K562 (cell line): ENCODE results near the gene YOD1. TPM values are rescaled to one million over a fixed set of nuclear protein-coding genes. Genes with fewer than 3 reads are reported as not detected.

Experiments used
- ATAC-seq: fragments of 200-7000 bp; cut with Tn5 transposase; 3 replicates; pipeline ENCODE4 v1.9.1; 2020; ENCODE audit warnings: moderate library complexity
- BruUV-seq: library from RNA; stranded (reverse); fragments of 400-500 nt; replicated peaks from 2 replicates; lab custom pipeline; 2021; lab: Mats Ljungman, UMichigan
- CTCF ChIA-PET: fragments of 300-600 bp; formaldehyde crosslinking; extraction: SDS; loops from one replicate; lab custom pipeline; 2021; ENCODE audit warnings: low intra/inter-chr PET ratio; lab: Yijun Ruan, JAX
- POLR2A ChIA-PET: fragments of 300-600, 350-650 bp; sonication (Branson Sonifier 250); formaldehyde crosslinking; extraction: SDS; loops from one replicate; lab custom pipeline; 2021; ENCODE audit warnings: antibody characterized with exemption, inconsistent platforms; lab: Yijun Ruan, JAX
- DNase-seq, 4 experiments: peaks; one replicate each; pipeline versions ENCODE4 v3.0.0 to v3.0.0-alpha.2; 2011 to 2018; ENCODE audit warnings: low spot score in 3 of 4, mixed read lengths in 3 of 4; ENCODE audit errors: extremely low read depth in 1 of 4
- FAIRE-seq: peaks from 2 replicates; lab custom pipeline; 2011; peaks lifted over from hg19 to GRCh38; lab: Jason Lieb, UNC
- H2AFZ ChIP-seq: 2 replicates; pipeline ENCODE4 v1.6.0; 2011; ENCODE audit warnings: low read depth, low read length, control low read depth, inconsistent platforms
- H3K27ac ChIP-seq: fragments of 200-600 bp; 3 replicates; pipeline ENCODE4 v1.8.0; 2011; ENCODE audit warnings: low read depth, mild to moderate bottlenecking, control low read depth, inconsistent platforms, low read length, moderate library complexity, mixed read lengths; ENCODE audit errors: extremely low read depth
- H3K27me3 ChIP-seq, 2 experiments: fragments of 300-600 bp in 1 of 2; 2 replicates in 1 of 2; 3 replicates in 1 of 2; pipeline versions ENCODE4 v1.6.0 to v1.8.0; 2011; ENCODE audit warnings: inconsistent platforms in 2 of 2, low read length in 2 of 2, mild to moderate bottlenecking in 1 of 2, mixed read lengths in 1 of 2, moderate library complexity in 1 of 2; ENCODE audit not compliant: control insufficient read depth in 2 of 2, insufficient read depth in 2 of 2
- H3K36me3 ChIP-seq: fragments of 300-600 bp; 3 replicates; pipeline ENCODE4 v1.8.0; 2011; ENCODE audit warnings: mild to moderate bottlenecking, low read length, inconsistent platforms; ENCODE audit not compliant: control insufficient read depth, insufficient read depth
- H3K4me1 ChIP-seq, 2 experiments: fragments of 200-600 bp in 1 of 2; replicated peaks in 1 of 2; 2 replicates in 1 of 2; 3 replicates in 1 of 2; pipeline versions ENCODE4 v1.5.1 to v1.8.0; 2011; ENCODE audit warnings: inconsistent platforms in 2 of 2, low read length in 2 of 2, mild to moderate bottlenecking in 1 of 2, mixed read lengths in 1 of 2, moderate library complexity in 1 of 2; ENCODE audit not compliant: control insufficient read depth in 2 of 2, insufficient read depth in 2 of 2
- H3K4me2 ChIP-seq: 2 replicates; pipeline ENCODE4 v1.6.1; 2011; ENCODE audit warnings: low read length, control low read depth, inconsistent platforms, mixed read lengths; ENCODE audit not compliant: insufficient read depth
- H3K4me3 ChIP-seq: fragments of 200-600 bp; sonication (generic), shearing (Covaris generic); 2 replicates; pipeline ENCODE4 v1.5.1; 2016; ENCODE audit warnings: control low read depth, inconsistent platforms
- H3K79me2 ChIP-seq: fragments of 200-600 bp; 3 replicates; pipeline ENCODE4 v1.8.0; 2011; ENCODE audit warnings: low read length, inconsistent platforms; ENCODE audit not compliant: control insufficient read depth, insufficient read depth
- H3K9ac ChIP-seq, 2 experiments: 2 replicates each; pipeline versions ENCODE4 v1.6.0 to v1.6.1; 2011; ENCODE audit warnings: low read depth in 2 of 2, low read length in 2 of 2, control low read depth in 1 of 2, inconsistent platforms in 1 of 2, mild to moderate bottlenecking in 1 of 2, mixed read lengths in 1 of 2; ENCODE audit not compliant: insufficient read depth in 1 of 2
- H3K9me1 ChIP-seq: one replicate; pipeline ENCODE4 v1.6.0; 2011; ENCODE audit warnings: inconsistent platforms, mild to moderate bottlenecking, low read length, moderate library complexity; ENCODE audit not compliant: control insufficient read depth, insufficient read depth
- H3K9me3 ChIP-seq: replicated peaks from 2 replicates; pipeline ENCODE4 v1.5.1; 2011; ENCODE audit warnings: low read depth, low read length, inconsistent platforms; ENCODE audit not compliant: control insufficient read depth, insufficient read depth
- H4K20me1 ChIP-seq: replicated peaks from 2 replicates; pipeline ENCODE4 v1.6.1; 2011; ENCODE audit warnings: low read length, inconsistent platforms, mixed read lengths; ENCODE audit not compliant: control insufficient read depth, insufficient read depth
- C11orf30 ChIP-seq: fragments of 450-650 bp; IDR thresholded peaks from 2 replicates; pipeline ENCODE4 v1.6.1; 2016; ENCODE audit warnings: low read depth, mild to moderate bottlenecking
- HLTF ChIP-seq: fragments of 450-650 bp; IDR thresholded peaks from 2 replicates; pipeline ENCODE4 v1.6.1; 2016
- MAFF ChIP-seq: IDR thresholded peaks from 2 replicates; pipeline ENCODE4 v1.6.1; 2012; ENCODE audit warnings: low read length, improper control_type of control experiment
- MAFG ChIP-seq: fragments of 450-650 bp; conservative IDR thresholded peaks from 2 replicates; pipeline ENCODE4 v1.6.1; 2016; ENCODE audit warnings: missing genetic modification characterization, missing compliant biosample characterization
- MAFK ChIP-seq: IDR thresholded peaks from 2 replicates; pipeline ENCODE4 v1.6.1; 2011; ENCODE audit warnings: low read length, improper control_type of control experiment
- NR1H2 ChIP-seq: sonication (generic); formaldehyde crosslinking; IDR thresholded peaks from 2 replicates; pipeline ENCODE4 v1.4.0; 2020; ENCODE audit warnings: mild to moderate bottlenecking, missing genetic modification reagents
- SMARCC2 ChIP-seq: fragments of 450-650 bp; IDR thresholded peaks from 2 replicates; pipeline ENCODE4 v1.6.1; 2017; ENCODE audit warnings: antibody characterized with exemption, moderate library complexity, mild to moderate bottlenecking, low read depth
- ZNF316 ChIP-seq: fragments of 450-650 bp; IDR thresholded peaks from 2 replicates; pipeline ENCODE4 v1.6.1; 2016
- WGBS: fragments of 100-300 bp; shearing (Covaris generic); methylation state at CpG from one replicate; pipeline ENCODE4 v1.1.6; 2016; ENCODE audit warnings: low coverage, mixed read lengths; ENCODE audit not compliant: insufficient coverage; ENCODE audit errors: missing lambda C conversion rate; 5-methylcytosine and 5-hydroxymethylcytosine counted together
- in situ Hi-C: fragments of 300-500 bp; cut with MboI; formaldehyde crosslinking; loops from 4 replicates; pipeline ENCODE4 v1.15.0; 2018; ENCODE audit warnings: inconsistent platforms, mixed read lengths
- intact Hi-C: fragments of 100-400 bp; cut with micrococcal nuclease; formaldehyde crosslinking; loops from 2 replicates; pipeline ENCODE4 v1.14.2; 2022
- polyA plus RNA-seq, 8 experiments: library from polyadenylated mRNA; depleted of rRNA in 4 of 8; stranded (reverse) in 5 of 8; unstranded in 3 of 8; fragments of >200 nt; fragmentation: Nextera tagmentation in 2 of 8; fragmentation: Illumina TruSeq in 1 of 8; extraction: Ambion mirVana in 2 of 8; extraction: Trizol in 1 of 8; gene quantifications; 2 replicates each; pipeline versions ENCODE4 v1.2.1 to v1.2.3, GENCODE V29; 2011 to 2014; ENCODE audit warnings: inconsistent platforms in 1 of 8, missing spikeins in 1 of 8
- total RNA-seq, 7 experiments: library from RNA; depleted of rRNA in 6 of 7; stranded (reverse); fragments of >200 nt in 6 of 7; fragmentation: Illumina TruSeq in 2 of 7; extraction: Trizol in 2 of 7; gene quantifications; 2 replicates each; pipeline versions ENCODE4 v1.2.1 to v1.2.3, GENCODE V29; 2011 to 2021; ENCODE audit warnings: low replicate concordance in 1 of 7
- TF ChIP-seq, protein P1 (sequence below): sonication (generic); formaldehyde crosslinking; IDR thresholded peaks from 2 replicates; pipeline ENCODE4 v1.8.1; 2023; ENCODE audit warnings: mild to moderate bottlenecking, missing genetic modification reagents, moderate library complexity

YOD1 gene
- total and polyA plus RNA-seq, 9 of the 15 experiments (the other 6 are each of a cell fraction or from before 2014, with no cell fraction given): 18.2 to 78.1 (median 46.9) TPM

DNA sequence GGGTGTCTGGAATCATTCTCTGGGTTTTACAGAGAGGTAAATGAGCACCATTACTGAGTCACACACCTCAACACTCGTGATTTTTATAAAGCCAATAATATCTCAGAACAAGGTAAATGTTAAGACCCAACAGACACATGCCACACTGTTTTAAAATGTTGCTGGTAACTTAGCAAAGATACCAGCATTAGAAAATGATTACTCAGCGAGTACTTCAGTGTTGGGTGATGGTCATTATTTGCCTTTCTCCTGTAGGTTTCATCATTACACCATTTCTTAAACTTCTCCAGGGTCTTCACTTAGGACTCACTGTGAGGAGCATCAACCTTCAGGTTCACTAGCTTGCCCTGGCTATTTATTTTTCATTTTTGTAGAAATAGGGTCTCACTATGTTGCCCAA lies 30.8 kb upstream of the YOD1 start:
- Histone ChIP-seq H3K27ac (no peak overlapping the region), H2AFZ (no peak overlapping the region), H3K4me2 (no peak overlapping the region), H3K4me3 (no peak overlapping the region), H4K20me1 (no peaks in the 10 kb centered on the region), H3K4me1 (peaks cover 0 to 21% of the 10 kb centered on the region in 2 experiments; a peak in 4 of 5 replicates), H3K79me2 (no peaks in the 10 kb centered on the region), H3K9me1 (no peaks in the 10 kb centered on the region), H3K9me3 (no peaks in the 10 kb centered on the region), H3K27me3 (no peaks in the 10 kb centered on the region), H3K36me3 (no peaks in the 10 kb centered on the region; the same call in 2 of the 3 replicates), H3K9ac (no peak overlapping the region)
- no TSS peak for BruUV-seq
- FAIRE-seq (no peak), ATAC-seq (no peak), DNase-seq (no peak)
- 35% methylated on average over 2 of the region's 2 CpGs for WGBS
- intact Hi-C loops: loop anchor here (5.0 kb wide), 1 partner anchor 240 kb away; the partner anchor contains the start of gene CD55
- ChIA-PET POLR2A (no interaction called here), CTCF (no interaction called here)
- TF ChIP-seq ZNF316 (peak; percentile 88), C11orf30 (peak; percentile 82), MAFG (peak; percentile 67), MAFF (peak; percentile 59), HLTF (no peak), SMARCC2 (no peak), MAFK (peak; percentile 44; the same call in 1 of the 2 replicates)
- in situ Hi-C loops: no loop called here

DNA sequence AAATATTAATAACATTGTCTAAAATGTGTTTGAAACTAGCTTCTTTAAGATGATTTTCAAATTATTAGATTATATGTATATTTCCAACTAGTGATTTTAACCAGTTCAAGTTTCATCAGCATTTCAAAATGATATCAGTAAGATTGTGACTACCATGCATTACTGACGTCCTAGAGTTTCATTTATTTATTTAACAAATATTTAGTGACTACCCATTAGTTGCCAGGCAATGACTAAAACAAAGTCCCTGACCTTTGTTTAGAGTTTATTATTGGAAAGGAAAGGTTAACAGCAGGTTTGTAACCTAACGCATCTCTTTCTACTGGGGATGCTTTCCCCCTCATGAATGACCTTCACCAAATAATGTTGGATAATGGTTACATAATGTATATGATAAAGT lies 30.1 kb upstream of the YOD1 start:
- Histone ChIP-seq H3K9ac (no peak overlapping the region), H3K79me2 (no peaks in the 10 kb centered on the region), H3K9me3 (no peaks in the 10 kb centered on the region), H3K27ac (no peak overlapping the region), H3K9me1 (no peaks in the 10 kb centered on the region), H3K4me2 (no peak overlapping the region), H3K36me3 (peaks cover 4% of the 10 kb centered on the region; the same call in 1 of the 3 replicates), H3K4me3 (no peak overlapping the region), H3K4me1 (peaks cover 0 to 23% of the 10 kb centered on the region in 2 experiments; a peak in 4 of 5 replicates), H3K27me3 (no peaks in the 10 kb centered on the region), H4K20me1 (no peaks in the 10 kb centered on the region), H2AFZ (no peak overlapping the region)
- DNase-seq: no peak
- no TSS peak for BruUV-seq
- no peak for ATAC-seq
- in situ Hi-C loops (no loop called here), intact Hi-C loops (loop anchor here (5.0 kb wide), 1 partner anchor 241 kb away; the partner anchor contains the start of gene CD55)
- ChIA-PET CTCF (no interaction called here), POLR2A (interaction anchor here (0.9 to 1.4 kb wide), 2 partner anchors 13 to 148 kb away, joined by 3 to 4 read pairs; no protein-coding TSS in a partner anchor)
- WGBS: 38% methylated on average over 2 of the region's 2 CpGs
- no peak for FAIRE-seq
- TF ChIP-seq, protein P1, sequence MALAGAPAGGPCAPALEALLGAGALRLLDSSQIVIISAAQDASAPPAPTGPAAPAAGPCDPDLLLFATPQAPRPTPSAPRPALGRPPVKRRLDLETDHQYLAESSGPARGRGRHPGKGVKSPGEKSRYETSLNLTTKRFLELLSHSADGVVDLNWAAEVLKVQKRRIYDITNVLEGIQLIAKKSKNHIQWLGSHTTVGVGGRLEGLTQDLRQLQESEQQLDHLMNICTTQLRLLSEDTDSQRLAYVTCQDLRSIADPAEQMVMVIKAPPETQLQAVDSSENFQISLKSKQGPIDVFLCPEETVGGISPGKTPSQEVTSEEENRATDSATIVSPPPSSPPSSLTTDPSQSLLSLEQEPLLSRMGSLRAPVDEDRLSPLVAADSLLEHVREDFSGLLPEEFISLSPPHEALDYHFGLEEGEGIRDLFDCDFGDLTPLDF: no peak
- TF ChIP-seq NR1H2 (CRISPR knock-in tag): no peak
